OCI-LY7 (cell line): Measurements from ENCODE around the gene LCNL1. TPM values are rescaled to one million over a fixed set of nuclear protein-coding genes. Genes with fewer than 3 reads are reported as not detected.

Experiments used
- BruUV-seq: library from RNA; stranded (reverse); fragments of 400-500 nt; replicated peaks from 2 replicates; lab custom pipeline; 2021; lab: Mats Ljungman, UMichigan
- CTCF ChIA-PET: fragments of 300-600 bp; sonication (Branson Sonifier 250); formaldehyde crosslinking; loops from one replicate; lab custom pipeline; 2022; ENCODE audit warnings: antibody characterized with exemption; ENCODE audit not compliant: unreplicated experiment; lab: Charles Lee
- POLR2A ChIA-PET: fragments of 300-600 bp; sonication (Branson Sonifier 250); formaldehyde crosslinking; loops from one replicate; lab custom pipeline; 2022; ENCODE audit warnings: antibody characterized with exemption; lab: Charles Lee
- DNase-seq: peaks from one replicate; pipeline ENCODE4 v3.0.0-alpha.2; 2015; ENCODE audit warnings: low spot score
- H2AFZ ChIP-seq: fragments of 200-600 bp; sonication (generic), shearing (Covaris generic); 2 replicates; pipeline ENCODE4 v1.6.1; 2014; ENCODE audit warnings: mild to moderate bottlenecking, antibody characterized with exemption, low read length, moderate library complexity
- H3K27ac ChIP-seq: fragments of 200-600 bp; sonication (generic); 2 replicates; pipeline ENCODE4 v1.5.1; 2014; ENCODE audit warnings: mixed run types, low read depth, mild to moderate bottlenecking, moderate library complexity, low read length, inconsistent platforms; ENCODE audit not compliant: poor library complexity, severe bottlenecking
- H3K36me3 ChIP-seq: fragments of 200-600 bp; sonication (generic); 2 replicates; pipeline ENCODE4 v1.6.1; 2014; ENCODE audit warnings: mild to moderate bottlenecking, antibody characterized with exemption, low read length, moderate library complexity, mixed read lengths; ENCODE audit not compliant: insufficient read depth
- H3K4me1 ChIP-seq: fragments of 200-600 bp; sonication (generic); 2 replicates; pipeline ENCODE4 v1.5.1; 2014; ENCODE audit warnings: mild to moderate bottlenecking, low read length; ENCODE audit not compliant: insufficient read depth, poor library complexity, severe bottlenecking
- H3K4me2 ChIP-seq: fragments of 200-600 bp; sonication (generic); 2 replicates; pipeline ENCODE4 v1.6.1; 2014; ENCODE audit warnings: mild to moderate bottlenecking, low read length
- H3K4me3 ChIP-seq: fragments of 200-600 bp; sonication (generic); 2 replicates; pipeline ENCODE4 v1.5.1; 2014; ENCODE audit warnings: mild to moderate bottlenecking, low read depth, low read length; ENCODE audit not compliant: poor library complexity, severe bottlenecking
- H3K79me2 ChIP-seq: fragments of 200-600 bp; sonication (generic); 2 replicates; pipeline ENCODE4 v1.6.1; 2016; ENCODE audit warnings: low read depth, mild to moderate bottlenecking, low read length, moderate library complexity, mixed read lengths; ENCODE audit not compliant: insufficient read depth
- H3K9me2 ChIP-seq: fragments of 200-600 bp; sonication (generic); 2 replicates; pipeline ENCODE4 v1.6.1; 2016; ENCODE audit warnings: mild to moderate bottlenecking, low read length, mixed read lengths; ENCODE audit not compliant: insufficient read depth
- H3K9me3 ChIP-seq: fragments of 200-600 bp; sonication (generic); 2 replicates; pipeline ENCODE4 v1.6.1; 2014; ENCODE audit warnings: mild to moderate bottlenecking, mixed run types, low read length, mixed read lengths
- H4K20me1 ChIP-seq: fragments of 200-600 bp; sonication (generic); 2 replicates; pipeline ENCODE4 v1.6.1; 2014; ENCODE audit warnings: mild to moderate bottlenecking, antibody characterized with exemption, low read length, moderate library complexity, mixed read lengths; ENCODE audit not compliant: insufficient read depth
- CTCF ChIP-seq: fragments of 200-600 bp; sonication (generic); conservative IDR thresholded peaks from 2 replicates; pipeline ENCODE4 v1.5.1; 2014; ENCODE audit warnings: mild to moderate bottlenecking, antibody characterized with exemption, low read length, moderate library complexity, mixed read lengths
- EZH2phosphoT487 ChIP-seq: fragments of 200-600 bp; sonication (generic); IDR thresholded peaks from 2 replicates; pipeline ENCODE4 v1.6.1; 2018; ENCODE audit warnings: low read depth, borderline replicate concordance, mild to moderate bottlenecking, mixed run types, antibody characterized with exemption, low read length, moderate library complexity, mixed read lengths
- intact Hi-C: fragments of 100-400 bp; cut with micrococcal nuclease; formaldehyde crosslinking; loops from one replicate; pipeline ENCODE4 v1.10.0; 2022; ENCODE audit not compliant: unreplicated experiment
- total RNA-seq, 2 experiments: library from RNA; depleted of rRNA in 1 of 2; stranded (reverse); fragments of >200 nt in 1 of 2; shearing (Covaris generic) in 1 of 2; gene quantifications; 2 replicates each; pipeline ENCODE4 v1.2.3, GENCODE V29; 2014 to 2022

The LCNL1 gene
- total RNA-seq, 2 experiments from 2014 or later = not detected

GRCh38 chr9:136974817-136975535 is 7.8 kb upstream of the LCNL1 start:
- Histone ChIP-seq H3K79me2 (no peaks in the 10 kb centered on the region), H2AFZ (no peak overlapping the region), H3K4me3 (no peak overlapping the region), H3K27ac (no peak overlapping the region), H3K9me2 (no peaks in the 10 kb centered on the region), H3K9me3 (no peaks in the 10 kb centered on the region), H3K36me3 (no peaks in the 10 kb centered on the region), H3K4me2 (no peak overlapping the region), H3K4me1 (no peaks in the 10 kb centered on the region), H4K20me1 (no peaks in the 10 kb centered on the region)
- intact Hi-C loops = no loop called here
- no peak for TF ChIP-seq CTCF
- TF ChIP-seq EZH2phosphoT487 = no peak
- BruUV-seq = no TSS peak
- DNase-seq = no peak
- ChIA-PET POLR2A (no interaction called here), CTCF (interaction anchor here (0.6 to 0.7 kb wide), 3 partner anchors 22 to 61 kb away, joined by 3 to 9 read pairs (median 4); no protein-coding TSS in a partner anchor)

DNA sequence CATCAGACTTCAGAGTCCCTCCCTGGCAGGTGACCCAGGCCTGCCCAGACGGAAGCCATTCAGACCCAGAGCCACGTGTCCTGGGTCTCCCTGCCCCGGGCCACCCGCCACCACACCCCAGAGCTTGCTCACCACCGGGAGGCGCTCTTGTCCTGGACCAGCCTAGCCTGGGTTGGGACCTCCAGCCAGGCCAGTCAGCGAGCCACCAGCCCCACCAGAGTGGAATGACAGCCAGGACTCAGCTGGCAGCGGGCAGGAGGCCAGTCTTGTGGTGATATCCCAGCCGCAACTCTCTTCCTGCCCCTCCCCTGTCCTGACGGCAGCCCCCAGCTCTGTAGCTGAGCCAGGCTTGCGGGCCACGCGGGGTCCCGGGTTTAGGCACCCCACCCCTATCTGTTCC is 7.1 kb upstream of the LCNL1 start:
- no peaks in the 10 kb centered on the region for H3K4me1 ChIP-seq
- no peak overlapping the region for H3K4me2 ChIP-seq
- no peaks in the 10 kb centered on the region for H3K79me2 ChIP-seq
- TF ChIP-seq EZH2phosphoT487 (no peak), CTCF (peak; percentile 59)
- DNase-seq = peak; percentile 28
- H2AFZ ChIP-seq = no peak overlapping the region
- CTCF ChIA-PET = interaction anchor here (0.6 to 1.1 kb wide), 2 partner anchors 23 to 92 kb away, joined by 4 to 9 read pairs; no protein-coding TSS in a partner anchor
- BruUV-seq = no TSS peak
- H3K9me3 ChIP-seq = no peaks in the 10 kb centered on the region
- H3K9me2 ChIP-seq = no peaks in the 10 kb centered on the region
- intact Hi-C loops = no loop called here
- H3K4me3 ChIP-seq = no peak overlapping the region
- H4K20me1 ChIP-seq = no peaks in the 10 kb centered on the region
- H3K27ac ChIP-seq = no peak overlapping the region
- no peaks in the 10 kb centered on the region for H3K36me3 ChIP-seq
- POLR2A ChIA-PET = interaction anchor here (0.6 kb wide), 1 partner anchor 59 kb away, joined by 3 read pairs; no protein-coding TSS in a partner anchor

DNA sequence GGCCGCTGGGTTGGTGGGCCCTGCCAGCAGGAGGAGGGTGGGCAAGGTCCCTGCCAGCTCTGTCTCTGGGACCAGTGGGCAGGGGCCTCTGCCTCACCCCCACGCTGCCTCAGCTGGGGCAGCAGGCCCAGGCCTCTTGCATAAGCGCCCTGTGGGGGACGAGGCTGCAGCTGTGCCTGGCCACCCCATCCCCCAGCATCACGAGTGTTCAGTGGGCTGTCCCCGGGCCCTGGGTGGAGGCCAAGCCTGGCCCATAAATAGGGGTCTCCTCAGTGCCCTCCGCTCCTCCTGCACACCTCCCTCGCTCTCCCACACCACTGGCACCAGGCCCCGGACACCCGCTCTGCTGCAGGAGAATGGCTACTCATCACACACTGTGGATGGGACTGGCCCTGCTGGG is 5.6 kb upstream of the LCNL1 start, which contains the start of gene PTGDS:
Gene PTGDS (plus strand): TSS at position 282 of the 400 bp plus-strand sequence. CDS start 75 bp downstream, at position 357.
- BruUV-seq = no TSS peak
- Histone ChIP-seq H4K20me1 (no peaks in the 10 kb centered on the region), H3K79me2 (no peaks in the 10 kb centered on the region), H3K4me1 (no peaks in the 10 kb centered on the region), H3K27ac (no peak within 1 kb of the TSS), H2AFZ (no peak within 1 kb of the TSS), H3K4me3 (no peak within 1 kb of the TSS), H3K4me2 (no peak within 1 kb of the TSS), H3K9me3 (no peaks in the 10 kb centered on the region), H3K36me3 (no peaks in the 10 kb centered on the region), H3K9me2 (no peaks in the 10 kb centered on the region)
- intact Hi-C loops = no loop called here
- CTCF ChIA-PET = no interaction called here
- DNase-seq = no peak
- TF ChIP-seq EZH2phosphoT487 (no peak), CTCF (no peak)
- POLR2A ChIA-PET = no interaction called here
